ENCODE data around the gene FOXP1. TPM values are rescaled to one million over a fixed set of nuclear protein-coding genes. Genes with fewer than 3 reads are reported as not detected.

Gene FOXP1
- total RNA-seq, 2 experiments from 2014 or later: 116 to 131 TPM

- H3K27ac Mint-ChIP-seq: no peak overlapping the region
- no peak for DNase-seq
- ChIA-PET POLR2A (interaction anchor here (0.6 kb wide), 1 partner anchor 60 kb away, joined by 3 read pairs; no protein-coding TSS in a partner anchor), CTCF (interaction anchor here (0.5 to 1.1 kb wide), 2 partner anchors 8 to 54 kb away, joined by 3 to 7 read pairs; no protein-coding TSS in a partner anchor)
- H3K4me3 Mint-ChIP-seq: no peak overlapping the region
- no peaks in the 10 kb centered on the region for H3K27me3 Mint-ChIP-seq
- H3K36me3 Mint-ChIP-seq (ENCODE audit: low read depth): peaks cover 16% of the 10 kb centered on the region
- peaks cover 17% of the 10 kb centered on the region for H3K4me1 Mint-ChIP-seq
- peaks cover 7% of the 10 kb centered on the region for H3K9me3 Mint-ChIP-seq
Measured at GRCh38 chr3:71191031-71191482, 392.5 kb downstream of the FOXP1 start.

- Mint-ChIP-seq H3K36me3 (ENCODE audit: low read depth) (peaks cover 12% of the 10 kb centered on the region), H3K27me3 (no peaks in the 10 kb centered on the region), H3K27ac (no peak overlapping the region), H3K4me3 (no peak overlapping the region), H3K4me1 (peaks cover 23% of the 10 kb centered on the region), H3K9me3 (peaks cover 7% of the 10 kb centered on the region)
- ChIA-PET POLR2A (interaction anchor here (0.7 kb wide), 1 partner anchor 68 kb away, joined by 3 read pairs; no protein-coding TSS in a partner anchor), CTCF (interaction anchor here (1.1 kb wide), 1 partner anchor 32 kb away, joined by 3 read pairs; no protein-coding TSS in a partner anchor)
- DNase-seq: no peak
Measured at GRCh38 chr3:71189480-71189879, 394.0 kb downstream of the FOXP1 start.

- H3K9me3 Mint-ChIP-seq: peaks cover 5% of the 10 kb centered on the region
- ChIA-PET CTCF (no interaction called here), POLR2A (no interaction called here)
- peaks cover 10% of the 10 kb centered on the region for H3K36me3 Mint-ChIP-seq (ENCODE audit: low read depth)
- H3K27me3 Mint-ChIP-seq: no peaks in the 10 kb centered on the region
- no peak overlapping the region for H3K4me3 Mint-ChIP-seq
- no peak for DNase-seq
- H3K4me1 Mint-ChIP-seq: peaks cover 13% of the 10 kb centered on the region
- H3K27ac Mint-ChIP-seq: no peak overlapping the region
Measured at GRCh38 chr3:71187715-71188114, 395.8 kb downstream of the FOXP1 start.

GRCh38 chr3:71186801-71187200 is 396.7 kb downstream of the FOXP1 start:
- Mint-ChIP-seq H3K27ac (no peak overlapping the region), H3K9me3 (peaks cover 5% of the 10 kb centered on the region), H3K4me1 (peaks cover 11% of the 10 kb centered on the region), H3K36me3 (ENCODE audit: low read depth) (peaks cover 10% of the 10 kb centered on the region), H3K4me3 (no peak overlapping the region), H3K27me3 (no peaks in the 10 kb centered on the region)
- ChIA-PET POLR2A (no interaction called here), CTCF (no interaction called here)
- no peak for DNase-seq

- CTCF ChIA-PET: interaction anchor here (0.8 kb wide), 1 partner anchor 46 kb away, joined by 3 read pairs; no protein-coding TSS in a partner anchor
- Mint-ChIP-seq H3K36me3 (ENCODE audit: low read depth) (peaks cover 9% of the 10 kb centered on the region), H3K9me3 (peaks cover 5% of the 10 kb centered on the region), H3K27ac (no peak overlapping the region), H3K27me3 (no peaks in the 10 kb centered on the region), H3K4me3 (no peak overlapping the region), H3K4me1 (peaks cover 11% of the 10 kb centered on the region)
- POLR2A ChIA-PET: no interaction called here
- DNase-seq: no peak
Measured at GRCh38 chr3:71185733-71186455, 397.6 kb downstream of the FOXP1 start.

GRCh38 chr3:71184252-71184651 is 399.3 kb downstream of the FOXP1 start:
- no peaks in the 10 kb centered on the region for H3K27me3 Mint-ChIP-seq
- peaks cover 11% of the 10 kb centered on the region for H3K4me1 Mint-ChIP-seq
- H3K4me3 Mint-ChIP-seq: no peak overlapping the region
- ChIA-PET POLR2A (no interaction called here), CTCF (interaction anchor here (0.6 kb wide), 1 partner anchor 184 kb away, joined by 5 read pairs; no protein-coding TSS in a partner anchor)
- peaks cover 9% of the 10 kb centered on the region for H3K36me3 Mint-ChIP-seq (ENCODE audit: low read depth)
- no peak for DNase-seq
- no peak overlapping the region for H3K27ac Mint-ChIP-seq
- peaks cover 2% of the 10 kb centered on the region for H3K9me3 Mint-ChIP-seq

- Mint-ChIP-seq H3K9me3 (peaks cover 2% of the 10 kb centered on the region), H3K4me3 (no peak overlapping the region), H3K4me1 (peaks cover 8% of the 10 kb centered on the region), H3K27me3 (no peaks in the 10 kb centered on the region), H3K27ac (no peak overlapping the region), H3K36me3 (ENCODE audit: low read depth) (peaks cover 6% of the 10 kb centered on the region)
- DNase-seq: no peak
- ChIA-PET POLR2A (no interaction called here), CTCF (interaction anchor here (0.6 kb wide), 2 partner anchors 50 to 185 kb away, joined by 3 to 5 read pairs; no protein-coding TSS in a partner anchor)
Measured at GRCh38 chr3:71183549-71183948, 400.0 kb downstream of the FOXP1 start.

GRCh38 chr3:71180524-71180923 is 403.0 kb downstream of the FOXP1 start:
- POLR2A ChIA-PET: no interaction called here
- CTCF ChIA-PET: no interaction called here
- Mint-ChIP-seq H3K4me1 (peaks cover 3% of the 10 kb centered on the region), H3K27me3 (no peaks in the 10 kb centered on the region), H3K9me3 (no peaks in the 10 kb centered on the region), H3K27ac (no peak overlapping the region), H3K4me3 (no peak overlapping the region), H3K36me3 (ENCODE audit: low read depth) (peaks cover 6% of the 10 kb centered on the region)
- no peak for DNase-seq

- no peak overlapping the region for H3K4me3 Mint-ChIP-seq
- no peaks in the 10 kb centered on the region for H3K27me3 Mint-ChIP-seq
- ChIA-PET POLR2A (no interaction called here), CTCF (interaction anchor here (1.3 kb wide), 1 partner anchor 9 kb away, joined by 3 read pairs; no protein-coding TSS in a partner anchor)
- H3K27ac Mint-ChIP-seq: no peak overlapping the region
- no peak for DNase-seq
- H3K4me1 Mint-ChIP-seq: peaks cover 2% of the 10 kb centered on the region
- no peaks in the 10 kb centered on the region for H3K9me3 Mint-ChIP-seq
- H3K36me3 Mint-ChIP-seq (ENCODE audit: low read depth): peaks cover 4% of the 10 kb centered on the region
Measured at GRCh38 chr3:71177375-71177774, 406.2 kb downstream of the FOXP1 start.

GRCh38 chr3:71176366-71176765 is 407.2 kb downstream of the FOXP1 start:
- peaks cover 4% of the 10 kb centered on the region for H3K36me3 Mint-ChIP-seq (ENCODE audit: low read depth)
- no peak overlapping the region for H3K27ac Mint-ChIP-seq
- no peak for DNase-seq
- CTCF ChIA-PET: interaction anchor here (0.6 to 1.3 kb wide), 3 partner anchors 8 to 36 kb away, joined by 3 to 5 read pairs (median 3); no protein-coding TSS in a partner anchor
- no peaks in the 10 kb centered on the region for H3K27me3 Mint-ChIP-seq
- peaks cover 2% of the 10 kb centered on the region for H3K4me1 Mint-ChIP-seq
- no peaks in the 10 kb centered on the region for H3K9me3 Mint-ChIP-seq
- H3K4me3 Mint-ChIP-seq: no peak overlapping the region
- POLR2A ChIA-PET: no interaction called here

- Mint-ChIP-seq H3K4me3 (no peak overlapping the region), H3K4me1 (peaks cover 2% of the 10 kb centered on the region), H3K36me3 (ENCODE audit: low read depth) (peaks cover 2% of the 10 kb centered on the region), H3K27me3 (no peaks in the 10 kb centered on the region), H3K27ac (no peak overlapping the region), H3K9me3 (no peaks in the 10 kb centered on the region)
- ChIA-PET CTCF (interaction anchor here (0.6 to 1.1 kb wide), 3 partner anchors 22 to 176 kb away, joined by 3 to 4 read pairs (median 3); no protein-coding TSS in a partner anchor), POLR2A (no interaction called here)
- no peak for DNase-seq
Measured at GRCh38 chr3:71175691-71176365, 407.7 kb downstream of the FOXP1 start.

GRCh38 chr3:71172951-71173350 is 410.6 kb downstream of the FOXP1 start:
- H3K4me1 Mint-ChIP-seq: peaks cover 2% of the 10 kb centered on the region

GRCh38 chr3:71172189-71172588 is 411.3 kb downstream of the FOXP1 start:
- H3K4me1 Mint-ChIP-seq: peaks cover under 1% of the 10 kb centered on the region
- peaks cover 2% of the 10 kb centered on the region for H3K36me3 Mint-ChIP-seq (ENCODE audit: low read depth)
- no peak overlapping the region for H3K27ac Mint-ChIP-seq
- CTCF ChIA-PET: interaction anchor here (0.6 kb wide), 1 partner anchor 1981 kb away, joined by 3 read pairs; no protein-coding TSS in a partner anchor
- no peaks in the 10 kb centered on the region for H3K27me3 Mint-ChIP-seq
- POLR2A ChIA-PET: no interaction called here
- DNase-seq: no peak
- no peaks in the 10 kb centered on the region for H3K9me3 Mint-ChIP-seq
- no peak overlapping the region for H3K4me3 Mint-ChIP-seq

More at GRCh38 chr3:71172951-71173350, 410.6 kb downstream of the FOXP1 start:
- H3K36me3 Mint-ChIP-seq (ENCODE audit: low read depth): peaks cover 2% of the 10 kb centered on the region
- no peak for DNase-seq
- no peak overlapping the region for H3K4me3 Mint-ChIP-seq
- H3K9me3 Mint-ChIP-seq: no peaks in the 10 kb centered on the region
- ChIA-PET POLR2A (no interaction called here), CTCF (no interaction called here)
- no peak overlapping the region for H3K27ac Mint-ChIP-seq
- no peaks in the 10 kb centered on the region for H3K27me3 Mint-ChIP-seq

Measured in activated CD4-positive, alpha-beta T cell treated with anti-CD3 and anti-CD28 coated beads, Interleukin-2, amount 10 ng/mL, durations not matched to agents 7 days and 5 days (primary cell).